Effector CD8-positive, alpha-beta T cell (primary cell): Measurements from ENCODE around the gene OR51E2.

Source experiments
- DNase-seq: peaks from one replicate; lab custom pipeline; 2025; lab: John Stamatoyannopoulos, UW

OR51E2 gene

DNA sequence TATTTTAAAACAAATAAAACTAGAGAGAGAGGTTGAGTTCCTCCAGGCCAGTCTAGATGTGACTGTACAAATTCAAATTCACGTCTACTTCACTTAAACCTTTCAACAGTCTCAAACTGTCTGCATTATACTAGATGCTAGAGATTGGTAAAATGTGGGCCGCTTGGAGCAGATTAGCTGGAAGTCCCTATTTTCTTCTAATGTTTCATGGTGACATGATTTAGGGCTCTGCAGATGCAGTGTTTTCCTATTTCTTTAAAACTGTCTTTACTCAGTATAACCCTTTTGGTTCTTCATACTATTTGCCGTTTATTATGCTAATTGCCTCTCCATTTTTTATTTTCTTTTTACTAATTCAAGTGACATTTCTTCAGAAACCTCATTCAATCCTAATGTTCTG lies 33.5 kb downstream of the OR51E2 start:
- no peak for DNase-seq

DNA sequence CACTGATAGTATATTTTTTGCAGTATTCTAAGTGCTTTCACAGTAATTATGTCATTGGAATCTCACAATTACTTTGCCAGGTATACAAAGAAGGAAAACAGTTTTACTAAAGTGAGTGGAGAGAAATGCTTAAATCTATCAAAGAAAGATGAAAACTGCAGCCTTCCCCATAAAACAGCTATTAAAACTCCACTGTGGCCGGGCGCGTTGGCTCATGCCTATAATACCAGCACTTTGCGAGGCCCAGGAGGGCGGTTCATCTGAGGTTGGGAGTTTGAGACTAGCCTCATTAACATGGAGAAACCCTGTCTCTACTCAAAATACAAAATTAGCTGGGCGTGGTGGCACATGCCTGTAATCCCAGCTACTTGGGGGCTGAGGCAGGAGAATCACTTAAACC lies 34.8 kb downstream of the OR51E2 start:
- DNase-seq = no peak

DNA sequence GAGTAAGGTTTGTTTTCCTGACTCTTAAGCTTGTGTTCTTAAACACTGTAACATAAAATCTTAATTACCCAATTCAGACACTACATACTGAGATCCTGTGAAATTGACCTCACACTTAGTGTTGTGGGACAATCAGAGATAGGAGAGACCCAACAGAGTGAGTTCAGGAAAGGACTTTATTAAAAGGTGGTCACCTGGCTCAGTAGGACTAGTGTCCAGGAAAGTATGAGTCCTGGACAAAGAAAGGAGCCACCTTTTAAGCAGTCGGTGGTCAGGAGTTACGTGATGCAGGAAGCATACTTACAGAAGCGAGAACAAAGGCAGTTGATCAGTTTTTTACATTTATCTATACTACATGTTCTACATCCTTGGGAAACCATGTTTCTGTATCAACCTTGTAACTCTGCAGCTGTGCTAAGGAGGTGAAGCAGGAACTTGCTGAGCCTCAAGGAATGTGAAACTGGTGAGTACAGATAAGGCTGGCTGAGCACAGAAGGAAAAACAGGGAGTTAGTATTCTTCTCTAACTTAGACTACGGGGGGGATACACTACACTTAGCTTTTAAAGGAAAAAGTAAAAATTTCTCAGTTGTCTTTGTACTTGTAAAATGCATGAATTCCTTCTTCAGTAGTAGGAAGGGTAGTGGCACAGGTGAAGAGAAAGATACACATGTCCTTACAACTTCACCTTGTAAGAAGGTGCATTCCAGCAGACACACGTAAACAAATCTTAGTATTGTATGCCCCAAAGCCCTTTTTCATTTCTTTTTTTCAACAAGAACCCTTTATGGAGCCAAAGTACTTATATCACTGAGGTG lies 38.8 kb downstream of the OR51E2 start:
- DNase-seq = no peak

- no peak for DNase-seq
Observed at GRCh38 chr11:4654635-4655369, 42.9 kb downstream of the OR51E2 start.

GRCh38 chr11:4647766-4648165 lies 49.9 kb downstream of the OR51E2 start:
- no peak for DNase-seq

DNA sequence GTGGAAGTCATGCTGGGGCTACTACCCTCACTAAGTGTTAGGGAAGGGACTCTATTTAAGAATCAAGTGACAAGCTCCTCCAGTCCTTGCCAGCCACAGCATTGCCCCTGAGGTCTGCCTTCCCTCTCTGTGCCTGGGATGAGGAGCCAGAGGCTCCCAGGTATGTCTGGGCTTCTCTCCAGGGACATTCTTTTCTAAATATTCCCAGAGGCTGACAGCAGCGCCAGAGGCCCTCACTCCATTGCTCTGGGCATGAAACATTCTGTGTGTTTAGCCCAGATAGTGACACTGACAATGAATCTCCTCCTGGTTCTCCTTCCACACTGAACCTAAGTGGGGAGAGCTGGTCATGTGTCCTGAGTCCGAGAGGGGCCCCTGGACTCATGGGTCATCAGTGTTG lies 51.7 kb downstream of the OR51E2 start:
- no peak for DNase-seq

DNA sequence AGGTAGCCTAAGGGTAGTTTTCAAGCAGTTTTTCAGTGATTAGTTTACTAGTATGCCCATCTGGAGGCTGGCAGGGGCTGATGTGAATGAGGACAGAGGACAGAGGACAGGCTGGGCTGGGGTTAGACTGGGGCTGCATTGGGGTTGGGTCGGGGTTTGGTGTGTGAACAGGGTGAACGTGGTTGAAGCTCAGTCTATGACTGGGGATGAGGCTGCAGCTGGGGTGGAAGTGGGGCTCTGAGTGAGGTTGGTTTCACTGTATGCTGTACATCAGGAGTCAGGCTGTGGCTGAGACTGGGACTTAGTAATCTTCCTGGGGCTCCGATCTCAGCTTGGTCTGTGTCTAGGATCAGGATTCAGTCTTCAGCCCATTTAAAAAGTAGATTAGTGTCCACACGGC lies 53.4 kb downstream of the OR51E2 start:
- DNase-seq = no peak

DNA sequence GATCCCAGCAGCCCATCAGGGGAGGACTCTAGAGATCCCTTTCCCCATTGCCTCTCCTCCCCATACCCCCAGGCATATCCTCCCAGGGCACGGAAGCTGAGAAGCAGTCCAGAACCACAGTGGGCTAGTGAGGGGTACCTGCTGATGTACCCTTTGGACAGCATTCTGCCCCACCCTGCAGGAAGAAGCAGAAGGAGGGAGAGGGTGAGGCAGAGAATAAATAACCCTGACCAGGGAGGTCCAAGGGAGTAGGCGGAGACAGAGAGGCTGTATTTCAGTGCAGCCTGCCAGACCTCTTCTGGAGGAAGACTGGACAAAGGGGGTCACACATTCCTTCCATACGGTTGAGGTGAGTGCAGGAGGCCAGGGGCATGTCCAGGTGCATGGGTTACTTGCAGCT lies 54.0 kb downstream of the OR51E2 start, which contains the start of gene OR51E1:
Gene OR51E1, plus strand, starts transcription at position 301 of the 400 bp plus-strand sequence. CDS start 8,545 bp downstream, outside the sequence.
- DNase-seq = no peak

DNA sequence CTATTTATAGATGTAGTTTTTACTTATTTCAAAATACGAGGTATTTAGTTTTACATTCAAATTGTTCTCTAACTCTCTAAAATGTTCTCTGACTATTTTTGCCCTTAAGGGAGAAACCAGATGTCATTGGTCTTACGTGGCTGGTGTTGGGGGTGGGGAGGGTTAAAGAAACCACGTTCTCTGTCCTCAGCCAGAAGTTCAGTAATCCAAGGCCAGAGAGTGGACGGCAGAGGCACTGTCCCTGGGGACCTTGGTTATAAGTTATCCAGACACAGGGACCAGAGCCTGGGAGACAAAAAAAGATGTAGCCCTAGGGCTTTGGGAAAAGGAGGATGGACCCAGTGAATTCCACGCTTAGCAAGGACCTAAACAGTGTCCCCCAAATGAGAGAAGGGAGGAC lies 54.6 kb downstream of the OR51E2 start:
- no peak for DNase-seq

DNA sequence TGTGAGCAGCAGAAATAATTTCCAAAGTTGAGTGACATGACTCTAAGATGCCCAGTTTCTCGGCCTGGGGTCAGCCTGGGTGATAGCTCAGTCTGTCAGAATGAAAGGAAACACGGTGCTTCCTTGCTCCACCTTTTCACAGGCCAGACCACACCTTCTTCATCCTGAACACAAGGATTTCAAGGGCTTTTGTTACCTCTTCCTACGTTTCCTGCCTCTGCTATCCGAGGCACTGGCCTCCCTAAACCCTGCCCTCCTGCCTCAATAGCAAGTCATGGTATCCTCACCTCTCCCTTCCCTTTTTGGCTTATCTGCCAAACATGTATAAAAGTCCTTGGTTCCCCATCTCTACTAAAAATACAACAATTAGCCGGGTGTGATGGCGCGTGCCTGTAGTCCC lies 55.6 kb downstream of the OR51E2 start:
- no peak for DNase-seq

DNA sequence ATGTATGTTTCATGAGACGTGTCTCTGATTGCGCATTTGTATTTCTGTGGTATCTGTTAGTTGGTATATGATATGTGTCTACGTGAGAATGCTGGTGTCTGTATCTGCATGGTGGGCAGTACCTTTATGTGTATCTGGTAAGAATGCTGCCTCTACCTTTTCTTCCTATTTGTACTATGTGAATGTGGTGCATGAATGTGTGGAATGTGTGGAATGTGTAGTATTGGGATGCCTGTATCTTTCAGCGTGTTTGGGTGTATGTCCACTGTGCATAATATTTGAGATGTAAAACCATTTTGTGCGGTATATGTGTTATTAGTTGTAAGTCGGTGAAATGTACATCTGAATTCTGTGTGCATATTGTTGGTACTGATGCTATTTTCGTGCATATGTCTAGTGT lies 56.2 kb downstream of the OR51E2 start:
- no peak for DNase-seq

DNA sequence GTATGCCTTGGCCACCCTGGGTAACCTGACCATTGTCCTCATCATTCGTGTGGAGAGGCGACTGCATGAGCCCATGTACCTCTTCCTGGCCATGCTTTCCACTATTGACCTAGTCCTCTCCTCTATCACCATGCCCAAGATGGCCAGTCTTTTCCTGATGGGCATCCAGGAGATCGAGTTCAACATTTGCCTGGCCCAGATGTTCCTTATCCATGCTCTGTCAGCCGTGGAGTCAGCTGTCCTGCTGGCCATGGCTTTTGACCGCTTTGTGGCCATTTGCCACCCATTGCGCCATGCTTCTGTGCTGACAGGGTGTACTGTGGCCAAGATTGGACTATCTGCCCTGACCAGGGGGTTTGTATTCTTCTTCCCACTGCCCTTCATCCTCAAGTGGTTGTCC lies 57.7 kb downstream of the OR51E2 start:
- no peak for DNase-seq

DNA sequence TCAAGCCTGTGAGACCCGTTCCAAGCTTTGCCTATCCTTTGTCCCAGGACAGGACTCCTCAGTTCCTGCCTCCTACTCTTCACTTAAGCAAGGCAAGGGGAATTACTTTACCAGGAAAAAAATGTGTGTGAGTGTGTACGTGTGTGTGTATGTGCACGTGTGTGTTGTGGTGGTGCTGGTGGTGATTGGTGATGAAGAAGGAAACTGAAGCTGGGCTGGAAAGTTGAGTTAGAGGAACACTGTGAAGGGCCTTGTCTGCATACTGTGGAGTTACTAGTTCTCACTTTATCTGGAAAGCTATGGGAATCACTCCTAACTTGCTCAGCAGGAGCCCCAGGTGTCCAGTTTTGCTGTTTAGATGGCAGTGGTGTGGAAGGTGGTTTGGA lies 60.0 kb downstream of the OR51E2 start:
- no peak for DNase-seq

DNA sequence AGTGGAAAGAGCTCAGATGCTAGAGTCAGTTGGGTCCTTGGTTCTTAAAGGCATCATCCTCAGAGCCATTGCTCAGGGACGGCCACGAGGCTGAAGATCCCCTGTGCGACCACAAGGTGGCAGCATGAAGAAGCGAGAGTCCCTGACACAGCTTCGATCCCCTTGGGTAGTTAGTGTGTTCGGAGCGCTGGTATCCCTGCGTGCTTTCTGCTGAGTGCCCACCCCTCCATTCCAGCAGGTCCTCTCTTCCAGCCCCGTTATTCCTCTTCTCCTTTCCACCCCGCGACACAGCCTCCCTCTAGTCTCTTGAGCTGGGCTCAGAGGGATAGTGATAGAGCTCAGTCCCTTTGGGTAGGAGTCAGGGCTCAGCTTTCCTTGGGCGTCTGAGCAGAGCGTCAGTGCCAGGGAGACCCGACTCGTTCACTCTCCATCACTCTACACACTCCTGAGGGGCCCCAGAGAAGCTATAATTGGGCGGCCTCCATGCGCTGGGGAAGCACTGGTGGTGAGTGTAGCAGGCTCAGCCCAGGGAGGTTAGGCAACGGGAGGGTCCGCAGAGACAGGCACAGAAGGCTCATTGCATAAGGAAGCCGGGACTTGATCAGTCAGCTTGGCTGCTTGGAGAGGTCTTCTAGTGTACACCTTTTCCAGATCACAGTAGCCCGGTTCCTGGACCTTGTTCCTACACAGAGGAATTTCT lies 60.5 kb downstream of the OR51E2 start, which contains the start of gene OR51D1:
Gene OR51D1, plus strand, starts transcription at position 516 of the 700 bp plus-strand sequence. CDS start 2,314 bp downstream, outside the sequence.
- DNase-seq = peak; percentile 32

GRCh38 chr11:4636136-4636535 lies 61.5 kb downstream of the OR51E2 start:
- DNase-seq = no peak
